Prostate gland (tissue), 2 donors: ENCODE data around the gene NAP1L1.

Experiments
- CTCF ChIP-seq, 4 experiments: fragments of 200-600 bp in 2 of 4; fragments of 450-650 bp in 2 of 4; sonication (generic) in 2 of 4; IDR thresholded peaks; 1 replicate in 3 of 4; 2 replicates in 1 of 4; pipeline ENCODE4 v1.5.1; 2016 to 2019; ENCODE audit warnings: antibody characterized with exemption in 4 of 4, mild to moderate bottlenecking in 2 of 4, moderate library complexity in 2 of 4
- POLR2A ChIP-seq: fragments of 450-650 bp; IDR thresholded peaks from one replicate; pipeline ENCODE4 v1.6.1; 2016; ENCODE audit warnings: antibody characterized with exemption, mild to moderate bottlenecking
- POLR2AphosphoS5 ChIP-seq: sonication (generic); formaldehyde crosslinking; IDR thresholded peaks from one replicate; pipeline ENCODE4 v1.6.1; 2017; ENCODE audit warnings: antibody characterized with exemption

- TF ChIP-seq CTCF (IDR thresholded peaks at IDR 0.05) (no peak), POLR2AphosphoS5 (no peak), POLR2A (no peak)
These were observed 18.6 kb downstream of the NAP1L1 start for GRCh38 chr12:76065917-76066316.
